Stromal cell of bone marrow (primary cell): ENCODE data around the gene SHOC1.
"Not testable (repeated sequence)": the region's sequence is repeated elsewhere in the genome, so short reads cannot be mapped to it uniquely, and the experiment has no call there.

Experiments used
- DNase-seq: peaks from one replicate; pipeline ENCODE4 v3.0.0-alpha.2; 2012; ENCODE audit warnings: low read depth

SHOC1 gene

DNA sequence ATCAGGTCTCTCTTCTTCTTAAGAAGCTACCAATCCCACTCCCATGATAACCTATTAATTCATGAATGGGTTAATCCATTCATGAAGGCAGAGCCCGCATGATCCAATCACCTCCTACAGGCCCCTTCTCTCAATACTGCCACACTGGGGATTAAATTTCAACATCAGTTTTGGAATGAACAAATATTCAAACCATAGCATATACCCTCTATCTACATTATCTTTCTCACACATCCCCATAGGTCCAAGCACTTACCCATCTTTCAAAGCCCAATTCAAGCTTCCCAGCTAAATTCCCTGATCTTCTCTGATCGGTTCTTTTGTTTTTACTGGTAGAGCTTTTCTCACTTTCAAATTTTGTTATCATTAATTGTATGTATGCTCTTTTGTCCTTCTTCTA lies 10.5 kb upstream of the SHOC1 start:
- DNase-seq = no peak

- no peak for DNase-seq
Measured at GRCh38 chr9:111804636-111805035, 9.9 kb upstream of the SHOC1 start.

GRCh38 chr9:111803924-111804323 lies 9.2 kb upstream of the SHOC1 start:
- DNase-seq = no peak

DNA sequence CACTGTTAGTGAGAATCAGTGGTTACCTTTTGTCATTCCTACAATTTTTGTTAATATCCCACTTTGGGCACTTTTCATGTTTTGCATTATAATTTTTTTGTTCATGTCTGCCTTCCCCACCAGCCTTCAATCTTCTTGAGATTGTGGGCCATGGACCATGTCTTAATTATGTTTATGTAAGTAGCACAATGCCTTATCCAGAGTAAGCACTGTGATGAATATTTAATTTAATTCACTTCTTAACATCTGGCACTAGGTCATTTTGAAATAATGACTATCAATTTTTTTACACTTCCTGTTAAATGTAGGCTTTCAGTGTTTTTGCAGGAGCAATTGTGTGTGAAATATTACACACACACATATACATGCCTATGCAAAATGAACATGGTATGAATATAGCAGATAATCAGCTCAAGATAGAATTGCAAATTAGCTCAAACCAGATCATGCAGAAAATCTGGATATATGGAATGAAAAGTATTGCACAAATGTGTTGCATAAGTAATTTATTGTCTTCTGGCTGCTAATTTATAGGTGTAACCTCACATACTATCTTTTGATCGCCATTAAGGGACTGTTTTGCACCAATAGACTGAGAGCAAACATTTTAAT lies 5.3 kb upstream of the SHOC1 start:
- no peak for DNase-seq

GRCh38 chr9:111799506-111799905 lies 4.8 kb upstream of the SHOC1 start:
- DNase-seq = no peak

GRCh38 chr9:111798786-111799185 lies 4.0 kb upstream of the SHOC1 start:
- DNase-seq = no peak

DNA sequence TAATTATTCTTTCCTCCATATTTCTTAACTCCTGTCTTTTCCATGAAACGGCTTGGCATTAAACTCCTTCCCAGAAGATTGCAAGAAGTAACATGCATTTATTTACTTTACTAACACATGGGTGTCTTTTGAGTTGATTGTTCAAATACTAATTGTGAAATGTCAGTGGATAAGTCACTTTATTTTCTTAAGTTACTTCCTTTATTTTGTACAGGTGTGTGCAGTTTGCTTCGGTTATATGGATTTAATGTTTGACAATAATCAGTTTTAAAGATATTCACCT lies 761 bp upstream of the SHOC1 start:
- no peak for DNase-seq

DNA sequence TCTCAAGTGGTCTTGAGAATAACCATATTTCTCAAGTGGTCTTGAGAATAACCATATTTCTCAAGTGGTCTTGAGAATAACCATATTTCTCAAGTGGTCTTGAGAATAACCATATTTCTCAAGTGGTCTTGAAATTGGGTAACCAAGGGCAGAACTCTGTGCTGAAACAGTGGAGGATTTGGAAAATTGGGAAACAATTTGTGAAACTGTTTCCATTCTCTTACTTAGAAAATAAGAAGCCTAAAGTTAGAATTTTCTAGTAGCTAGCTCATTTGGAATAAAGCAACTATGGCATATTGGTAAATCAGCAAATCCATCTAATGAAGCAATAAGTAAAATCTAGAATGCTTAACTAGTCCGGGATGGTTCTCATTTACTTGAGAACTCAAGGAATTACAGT lies 2.9 kb downstream of the SHOC1 start:
- not testable (repeated sequence) for DNase-seq

DNA sequence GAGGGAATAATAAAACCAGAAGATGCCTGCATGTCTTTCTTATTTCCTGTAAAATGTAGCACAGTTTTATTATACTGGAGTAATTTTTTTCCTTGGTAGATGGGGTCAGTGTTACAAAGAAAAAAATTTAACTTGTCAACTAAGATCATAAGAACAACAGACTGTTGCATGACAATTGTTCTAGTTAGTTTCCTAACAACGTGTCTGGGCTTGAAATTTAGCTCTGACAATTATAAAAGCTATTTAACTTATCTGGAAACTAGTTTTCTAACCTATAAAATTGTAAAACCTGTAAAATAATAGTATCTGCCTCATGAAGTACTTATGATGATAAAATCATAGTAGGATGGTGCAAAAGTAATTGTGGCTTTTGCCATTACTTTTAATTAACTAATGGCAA lies 4.9 kb downstream of the SHOC1 start:
- DNase-seq = no peak

GRCh38 chr9:111783857-111784256 lies 10.9 kb downstream of the SHOC1 start:
- DNase-seq = no peak

- DNase-seq = no peak
Measured at GRCh38 chr9:111783424-111783823, 11.3 kb downstream of the SHOC1 start.

DNA sequence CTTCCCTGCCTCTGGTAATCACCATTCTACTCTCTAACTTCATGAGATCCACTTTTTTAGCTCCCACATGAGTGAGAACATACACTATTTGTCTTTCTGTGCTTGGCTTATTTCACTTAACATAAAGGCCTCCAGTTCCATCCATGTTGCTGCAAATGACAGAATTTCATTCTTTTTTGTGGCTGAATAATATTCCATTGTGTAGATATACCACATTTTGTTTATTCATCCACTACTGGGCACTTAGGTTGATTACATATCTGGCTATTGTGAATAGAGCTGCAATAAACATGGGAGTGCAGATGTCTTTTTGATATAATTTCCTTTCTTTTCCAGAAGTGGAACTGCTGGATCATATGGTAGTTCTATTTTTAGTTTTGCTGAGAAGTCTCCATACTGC lies 28.7 kb downstream of the SHOC1 start:
- DNase-seq = no peak

DNA sequence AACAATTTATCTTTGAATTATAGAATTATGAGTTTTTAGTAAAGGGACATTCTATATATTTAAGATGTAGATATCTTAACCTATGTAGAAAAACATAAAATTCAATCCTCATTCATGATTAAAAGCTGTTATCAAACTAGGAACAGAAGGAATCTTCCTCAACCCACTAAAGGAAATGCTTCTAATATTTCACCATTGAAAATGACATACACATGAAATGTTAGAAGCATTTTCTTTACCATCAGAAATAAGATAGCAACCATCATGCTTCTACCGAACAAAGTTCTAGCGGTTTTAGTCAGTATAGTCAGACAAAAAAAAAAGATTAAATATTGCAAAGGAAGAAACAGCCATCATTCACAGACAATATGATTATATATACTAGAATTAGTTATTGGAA lies 32.2 kb downstream of the SHOC1 start:
- no peak for DNase-seq

DNA sequence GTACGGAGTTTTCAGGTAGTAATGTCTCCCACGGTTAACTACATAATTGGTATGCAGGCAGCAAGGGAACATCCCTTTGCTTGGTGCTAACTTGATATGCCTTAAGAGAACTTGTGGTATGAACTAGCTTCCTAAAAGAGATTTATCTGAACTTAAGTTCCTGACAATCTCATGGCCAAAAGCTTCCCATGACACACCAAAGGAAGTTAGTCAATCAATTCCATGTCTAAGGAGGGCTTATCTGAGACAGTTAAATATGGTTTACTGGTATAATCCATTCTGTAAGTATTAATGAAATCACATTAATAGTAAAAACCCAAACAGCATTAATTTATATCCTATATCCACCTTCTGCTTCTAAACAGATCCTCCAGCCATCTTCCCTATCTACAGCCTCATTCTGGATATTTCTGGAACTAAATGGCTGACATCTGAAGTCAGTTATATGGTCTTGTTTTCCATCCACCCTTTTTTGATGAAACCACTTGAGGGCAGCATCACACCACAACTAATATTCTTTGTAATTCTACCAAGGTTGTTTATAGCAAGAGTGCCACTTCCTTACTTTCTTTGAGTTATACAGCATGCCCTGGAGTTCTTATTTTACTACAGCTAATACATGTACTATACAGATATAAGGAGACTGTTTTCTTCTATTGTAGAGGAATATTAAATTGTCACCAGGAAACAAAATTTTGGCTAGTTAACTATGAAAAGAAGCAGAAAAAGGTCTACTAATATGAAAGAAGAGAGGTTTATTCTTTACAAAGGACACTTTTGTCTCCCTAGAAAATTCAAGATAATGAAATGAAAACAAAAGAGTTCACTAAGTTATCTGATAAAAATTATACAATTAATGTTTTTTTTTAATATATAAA lies 34.7 kb downstream of the SHOC1 start:
- peak; percentile 73 for DNase-seq

- DNase-seq = no peak
Measured at GRCh38 chr9:111754800-111755199, 39.9 kb downstream of the SHOC1 start.

DNA sequence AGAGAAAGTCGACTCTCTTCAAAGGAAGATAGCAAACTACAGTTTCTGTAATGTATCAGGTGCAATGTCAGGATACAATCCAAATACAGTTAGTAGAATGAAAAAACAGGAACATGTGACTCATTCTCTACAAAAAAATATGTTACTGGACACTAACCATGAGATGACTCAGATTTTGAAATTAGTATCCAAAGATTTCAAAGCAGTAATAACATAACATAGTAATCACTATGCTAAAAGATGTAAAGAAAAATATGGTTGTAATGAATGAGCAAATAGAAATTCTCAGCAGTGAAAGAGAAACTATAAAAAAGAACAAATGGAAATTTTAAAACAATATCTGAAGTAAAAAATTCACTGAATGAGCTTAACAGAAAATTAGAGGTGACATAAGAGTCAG lies 42.3 kb downstream of the SHOC1 start:
- peak; percentile 19 for DNase-seq
